ACC112 (cell line): ENCODE data around the gene ARFIP2.

Experiments used
- H2AFZ ChIP-seq: fragments of 200-600 bp; sonication (generic); one replicate; pipeline ENCODE4 v1.6.0; 2017; ENCODE audit warnings: antibody characterized with exemption, low read length; ENCODE audit not compliant: unreplicated experiment
- H3K27ac ChIP-seq: fragments of 200-600 bp; sonication (generic); 2 replicates; pipeline ENCODE4 v1.5.1; 2014; ENCODE audit warnings: low read depth, mild to moderate bottlenecking, antibody characterized with exemption, low read length, moderate library complexity
- H3K27me3 ChIP-seq: fragments of 200-600 bp; sonication (generic); 2 replicates; pipeline ENCODE4 v1.6.1; 2014; ENCODE audit warnings: mild to moderate bottlenecking, antibody characterized with exemption, low read length, moderate library complexity, mixed read lengths; ENCODE audit not compliant: insufficient read depth
- H3K36me3 ChIP-seq: fragments of 200-600 bp; sonication (generic); 2 replicates; pipeline ENCODE4 v1.6.1; 2016; ENCODE audit warnings: mild to moderate bottlenecking, antibody characterized with exemption, low read length, moderate library complexity, mixed read lengths; ENCODE audit not compliant: insufficient read depth
- H3K4me1 ChIP-seq: fragments of 200-600 bp; sonication (generic); one replicate; pipeline ENCODE4 v1.6.1; 2016; ENCODE audit warnings: low read length, mixed read lengths; ENCODE audit not compliant: insufficient read depth, unreplicated experiment, control insufficient read depth
- H3K4me3 ChIP-seq: fragments of 200-600 bp; sonication (generic); 2 replicates; pipeline ENCODE4 v1.5.1; 2014; ENCODE audit warnings: mild to moderate bottlenecking, low read depth, low read length
- H3K79me2 ChIP-seq: fragments of 200-600 bp; sonication (generic); one replicate; pipeline ENCODE4 v1.6.0; 2016; ENCODE audit warnings: low read length; ENCODE audit not compliant: control insufficient read depth, unreplicated experiment, insufficient read depth

Gene ARFIP2

DNA sequence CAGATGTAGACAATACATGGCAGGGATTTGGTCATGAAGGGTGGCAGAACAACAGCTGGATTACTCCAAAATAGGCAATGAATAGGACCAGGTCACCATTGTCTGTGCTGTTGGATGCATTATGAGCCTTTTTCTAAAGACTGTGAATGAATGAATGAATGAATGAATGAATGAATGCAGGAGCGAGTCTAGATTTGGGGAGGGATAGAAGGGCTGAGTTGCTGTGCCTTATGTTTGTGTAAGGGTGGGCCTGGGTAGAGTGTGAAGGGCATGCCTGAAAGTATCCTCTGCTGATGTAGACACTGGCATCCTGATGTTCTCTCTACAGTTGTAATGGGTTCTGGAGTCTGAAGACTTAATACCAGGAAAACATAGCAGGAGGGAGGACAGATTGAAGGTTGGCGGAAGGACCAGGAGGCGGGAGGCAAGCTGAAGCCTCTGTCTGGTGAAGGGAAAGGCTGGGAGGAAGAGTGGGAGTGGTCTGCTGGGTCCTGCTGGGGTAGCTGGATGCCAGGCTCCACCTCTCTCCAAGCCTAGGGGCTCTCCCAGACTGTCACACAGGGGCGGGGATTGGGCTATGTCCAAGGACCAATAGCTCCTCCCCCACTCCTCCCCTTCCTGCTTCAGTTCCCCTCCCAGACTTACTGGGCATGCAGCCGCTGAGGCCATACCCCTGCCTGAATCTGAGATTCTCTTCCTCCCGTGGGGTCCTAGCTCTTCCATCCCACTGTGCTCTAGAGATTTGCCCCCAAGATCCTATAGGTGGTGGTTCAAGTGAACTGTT lies 12.2 kb downstream of the ARFIP2 start:
- Histone ChIP-seq H3K27ac (no peak overlapping the region), H3K79me2 (peaks cover 14% of the 10 kb centered on the region), H3K4me1 (peaks cover 8% of the 10 kb centered on the region), H2AFZ (no peak overlapping the region), H3K4me3 (no peak overlapping the region), H3K27me3 (no peaks in the 10 kb centered on the region), H3K36me3 (no peaks in the 10 kb centered on the region)

DNA sequence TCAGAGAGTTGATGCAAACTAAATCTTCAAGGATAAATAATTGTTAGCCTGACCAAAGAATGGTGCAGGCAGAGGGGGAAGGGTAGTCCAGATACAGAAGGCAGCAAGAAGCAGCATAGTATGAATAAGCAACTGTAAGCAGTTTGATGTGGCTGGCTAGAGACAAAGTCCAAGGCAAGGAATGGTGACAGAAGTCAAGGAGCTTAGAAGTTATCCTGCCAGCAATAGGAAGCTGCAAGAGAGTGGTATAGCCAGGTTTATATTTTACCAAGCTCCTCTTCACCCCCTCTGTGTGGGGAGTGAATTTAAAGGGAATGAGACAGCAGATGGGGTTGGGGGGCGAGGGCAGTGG lies 22.1 kb downstream of the ARFIP2 start:
- peaks cover 9% of the 10 kb centered on the region; the same call in 1 of the 2 replicates for H3K36me3 ChIP-seq

GRCh38 chr11:6458352-6459098 lies 22.6 kb downstream of the ARFIP2 start:
- peaks cover 12% of the 10 kb centered on the region; the same call in 1 of the 2 replicates for H3K36me3 ChIP-seq

More for the DNA sequence above, 22.1 kb downstream of the ARFIP2 start:
- H2AFZ ChIP-seq = no peak overlapping the region
- no peaks in the 10 kb centered on the region for H3K4me1 ChIP-seq
- H3K27ac ChIP-seq = no peak overlapping the region
- no peaks in the 10 kb centered on the region for H3K79me2 ChIP-seq
- no peak overlapping the region for H3K4me3 ChIP-seq
- no peaks in the 10 kb centered on the region for H3K27me3 ChIP-seq

GRCh38 chr11:6457581-6458320 lies 23.4 kb downstream of the ARFIP2 start:
- H3K4me1 ChIP-seq = peaks cover under 1% of the 10 kb centered on the region
- no peak overlapping the region for H2AFZ ChIP-seq

More at GRCh38 chr11:6458352-6459098, 22.6 kb downstream of the ARFIP2 start:
- Histone ChIP-seq H3K27me3 (no peaks in the 10 kb centered on the region), H2AFZ (no peak overlapping the region), H3K4me3 (no peak overlapping the region), H3K79me2 (no peaks in the 10 kb centered on the region), H3K27ac (no peak overlapping the region), H3K4me1 (no peaks in the 10 kb centered on the region)

DNA sequence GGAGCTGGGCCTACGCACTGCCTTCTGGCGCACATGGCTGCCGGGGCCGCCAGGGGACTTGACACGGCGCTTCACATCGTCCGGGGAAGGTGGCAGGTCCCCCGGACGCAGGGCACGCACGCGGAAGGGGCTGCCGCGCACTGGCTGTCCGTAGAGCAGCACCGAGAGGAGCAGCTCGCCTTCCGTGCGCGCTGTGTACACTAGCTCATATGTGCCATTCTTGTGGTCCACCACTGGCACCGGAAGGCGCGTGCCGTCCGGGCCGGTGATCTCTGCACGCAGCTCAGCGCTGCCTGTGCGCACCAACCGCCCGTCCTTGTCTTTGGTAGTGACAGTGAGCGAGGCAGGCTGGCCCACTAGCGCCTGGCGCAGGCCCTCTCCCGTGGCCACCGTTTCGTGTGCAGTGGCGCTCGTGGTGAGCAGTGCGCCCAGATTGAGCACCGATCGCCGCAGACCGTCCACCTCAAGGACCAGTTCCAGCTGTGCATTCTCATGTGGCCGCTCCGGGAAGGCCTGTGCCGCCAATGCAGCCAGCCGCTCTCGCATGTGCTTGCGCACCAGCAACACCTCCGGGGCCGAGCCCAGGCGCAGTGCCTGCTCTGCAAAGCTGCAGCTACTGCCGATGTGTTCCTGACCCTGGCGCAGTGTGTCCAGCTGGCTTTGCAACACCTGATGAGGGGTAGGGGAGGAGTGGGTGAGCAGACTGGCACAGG lies 24.6 kb downstream of the ARFIP2 start:
- peaks cover 9% of the 10 kb centered on the region for H3K4me1 ChIP-seq
- H3K4me3 ChIP-seq = no peak overlapping the region
- H3K27ac ChIP-seq = no peak overlapping the region
- no peaks in the 10 kb centered on the region for H3K27me3 ChIP-seq
- peaks cover 20% of the 10 kb centered on the region; the same call in 1 of the 2 replicates for H3K36me3 ChIP-seq
- H3K79me2 ChIP-seq = no peaks in the 10 kb centered on the region
- H2AFZ ChIP-seq = no peak overlapping the region

More at GRCh38 chr11:6457581-6458320, 23.4 kb downstream of the ARFIP2 start:
- Histone ChIP-seq H3K4me3 (no peak overlapping the region), H3K27ac (no peak overlapping the region), H3K79me2 (no peaks in the 10 kb centered on the region), H3K27me3 (no peaks in the 10 kb centered on the region), H3K36me3 (peaks cover 17% of the 10 kb centered on the region; the same call in 1 of the 2 replicates)

DNA sequence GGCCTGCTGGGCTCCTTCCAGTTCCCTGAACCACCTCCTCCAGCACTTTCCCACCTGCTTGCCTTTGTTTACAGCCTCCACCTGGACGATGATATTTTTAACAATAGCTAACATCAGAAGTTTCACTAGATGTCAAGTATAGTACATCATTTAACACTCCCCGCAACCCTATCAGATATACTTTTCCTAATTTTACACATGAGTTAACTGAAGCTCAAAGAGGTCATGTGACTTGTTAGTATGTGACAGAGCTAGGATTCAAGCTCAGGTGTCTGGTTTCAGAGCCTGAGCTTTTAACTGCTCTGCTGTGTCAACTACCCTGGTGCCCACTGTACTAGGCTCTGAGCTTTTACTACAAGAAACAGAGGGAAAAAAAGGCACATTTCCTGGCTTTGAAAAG lies 26.1 kb downstream of the ARFIP2 start:
- Histone ChIP-seq H3K4me3 (no peak overlapping the region), H3K27me3 (no peaks in the 10 kb centered on the region), H3K27ac (no peak overlapping the region), H3K4me1 (peaks cover 9% of the 10 kb centered on the region), H2AFZ (no peak overlapping the region), H3K36me3 (peaks cover 30% of the 10 kb centered on the region; the same call in 1 of the 2 replicates), H3K79me2 (no peaks in the 10 kb centered on the region)

GRCh38 chr11:6453152-6453551 lies 28.0 kb downstream of the ARFIP2 start:
- Histone ChIP-seq H3K27ac (no peak overlapping the region), H3K4me1 (peaks cover 9% of the 10 kb centered on the region), H2AFZ (no peak overlapping the region), H3K4me3 (no peak overlapping the region), H3K27me3 (no peaks in the 10 kb centered on the region), H3K36me3 (peaks cover 30% of the 10 kb centered on the region; the same call in 1 of the 2 replicates), H3K79me2 (no peaks in the 10 kb centered on the region)

DNA sequence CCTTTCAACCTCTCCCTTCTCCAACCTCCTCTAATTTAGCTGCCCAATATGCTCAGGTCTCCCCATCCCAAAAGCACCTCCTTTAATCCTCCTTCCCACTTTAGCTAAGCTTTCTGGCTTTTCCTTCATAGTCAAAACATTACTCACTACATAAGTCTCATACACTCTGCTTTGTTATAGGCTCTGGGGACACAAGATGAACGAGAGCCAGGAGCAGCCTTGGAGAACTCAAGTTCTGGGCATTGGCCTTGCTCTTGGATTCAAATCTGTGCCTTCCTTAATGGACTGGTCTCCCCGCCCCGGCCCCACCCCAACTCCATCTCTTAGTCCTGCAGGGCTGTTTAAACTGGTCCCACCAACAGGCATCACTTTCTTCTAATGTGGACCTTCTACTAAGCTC lies 28.9 kb downstream of the ARFIP2 start:
- H3K4me3 ChIP-seq = no peak overlapping the region
- no peaks in the 10 kb centered on the region for H3K79me2 ChIP-seq
- H3K27me3 ChIP-seq = no peaks in the 10 kb centered on the region
- H2AFZ ChIP-seq = no peak overlapping the region
- peaks cover 30% of the 10 kb centered on the region; the same call in 1 of the 2 replicates for H3K36me3 ChIP-seq
- H3K4me1 ChIP-seq = peaks cover 9% of the 10 kb centered on the region
- no peak overlapping the region for H3K27ac ChIP-seq

GRCh38 chr11:6448574-6448973 lies 32.6 kb downstream of the ARFIP2 start:
- Histone ChIP-seq H3K4me1 (peaks cover 9% of the 10 kb centered on the region), H3K27ac (no peak overlapping the region), H3K4me3 (no peak overlapping the region), H3K79me2 (no peaks in the 10 kb centered on the region), H2AFZ (no peak overlapping the region), H3K36me3 (peaks cover 19% of the 10 kb centered on the region; the same call in 1 of the 2 replicates), H3K27me3 (no peaks in the 10 kb centered on the region)
